ENCODE data around the gene MAGI1.

GRCh38 chr3:65878831-65879230 is 159.9 kb downstream of the MAGI1 start:
- TF ChIP-seq CTCF (IDR thresholded peaks at IDR 0.05) (no peak), EZH2 (IDR thresholded peaks at IDR 0.05; ENCODE audit: borderline replicate concordance, insufficient read depth, low read depth, low read length, poor library complexity, severe bottlenecking) (no peak)
